ENCODE results near the gene ZCCHC7. TPM values are rescaled to one million over a fixed set of nuclear protein-coding genes. Genes with fewer than 3 reads are reported as not detected.

The ZCCHC7 gene
- total RNA-seq, 4 donors from 2014 or later = 11.7 to 24.6 (median 13.6) TPM

DNA sequence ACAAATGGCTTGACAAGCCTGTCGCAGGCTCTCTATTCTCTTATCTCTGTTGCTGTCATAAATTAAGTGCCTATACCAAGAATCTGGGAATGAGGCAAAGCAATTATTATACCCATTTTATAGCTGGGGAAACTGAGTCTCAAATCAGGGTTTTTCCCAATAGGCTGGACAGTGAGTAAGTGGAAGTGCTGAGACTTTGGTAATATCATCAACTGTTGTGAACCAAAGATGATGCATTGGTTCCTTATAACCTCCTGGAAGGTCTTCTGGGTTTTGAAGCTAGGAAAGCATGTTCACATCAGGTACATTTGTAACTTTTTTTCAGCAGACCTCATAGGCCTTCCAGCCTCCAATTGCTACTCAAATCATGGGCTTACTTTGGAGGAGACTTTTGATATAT, 25.6 kb upstream of the ZCCHC7 start:
- no peak for ATAC-seq (ENCODE audit: low FRiP score)
- TF ChIP-seq, protein P1, sequence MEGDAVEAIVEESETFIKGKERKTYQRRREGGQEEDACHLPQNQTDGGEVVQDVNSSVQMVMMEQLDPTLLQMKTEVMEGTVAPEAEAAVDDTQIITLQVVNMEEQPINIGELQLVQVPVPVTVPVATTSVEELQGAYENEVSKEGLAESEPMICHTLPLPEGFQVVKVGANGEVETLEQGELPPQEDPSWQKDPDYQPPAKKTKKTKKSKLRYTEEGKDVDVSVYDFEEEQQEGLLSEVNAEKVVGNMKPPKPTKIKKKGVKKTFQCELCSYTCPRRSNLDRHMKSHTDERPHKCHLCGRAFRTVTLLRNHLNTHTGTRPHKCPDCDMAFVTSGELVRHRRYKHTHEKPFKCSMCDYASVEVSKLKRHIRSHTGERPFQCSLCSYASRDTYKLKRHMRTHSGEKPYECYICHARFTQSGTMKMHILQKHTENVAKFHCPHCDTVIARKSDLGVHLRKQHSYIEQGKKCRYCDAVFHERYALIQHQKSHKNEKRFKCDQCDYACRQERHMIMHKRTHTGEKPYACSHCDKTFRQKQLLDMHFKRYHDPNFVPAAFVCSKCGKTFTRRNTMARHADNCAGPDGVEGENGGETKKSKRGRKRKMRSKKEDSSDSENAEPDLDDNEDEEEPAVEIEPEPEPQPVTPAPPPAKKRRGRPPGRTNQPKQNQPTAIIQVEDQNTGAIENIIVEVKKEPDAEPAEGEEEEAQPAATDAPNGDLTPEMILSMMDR (IDR thresholded peaks at IDR 0.05) = no peak
- DNase-seq (ENCODE audit: low spot score) = no peak

DNA sequence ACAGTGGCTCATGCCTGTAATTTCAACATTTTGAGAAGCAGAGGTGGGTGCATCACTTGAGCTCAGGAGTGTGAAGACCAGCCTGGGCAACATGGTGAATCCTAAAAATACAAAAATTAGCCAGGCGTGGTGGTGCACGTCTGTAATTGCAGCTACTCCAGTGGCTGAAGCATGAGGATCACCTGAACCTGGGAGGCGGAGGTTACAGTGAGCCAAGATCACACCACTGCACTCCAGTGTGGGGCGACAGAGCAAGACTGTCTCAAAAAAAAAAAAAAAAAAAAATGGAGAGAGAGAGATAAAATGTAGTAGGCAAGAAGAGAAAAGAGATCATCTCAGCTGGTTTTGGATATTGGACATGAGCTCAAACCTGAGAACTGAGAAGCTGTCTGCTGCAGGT, 23.7 kb upstream of the ZCCHC7 start:
- DNase-seq (ENCODE audit: low spot score) (no peak), ATAC-seq (ENCODE audit: low FRiP score) (no peak)
- TF ChIP-seq, protein P1 (IDR thresholded peaks at IDR 0.05) = no peak

DNA sequence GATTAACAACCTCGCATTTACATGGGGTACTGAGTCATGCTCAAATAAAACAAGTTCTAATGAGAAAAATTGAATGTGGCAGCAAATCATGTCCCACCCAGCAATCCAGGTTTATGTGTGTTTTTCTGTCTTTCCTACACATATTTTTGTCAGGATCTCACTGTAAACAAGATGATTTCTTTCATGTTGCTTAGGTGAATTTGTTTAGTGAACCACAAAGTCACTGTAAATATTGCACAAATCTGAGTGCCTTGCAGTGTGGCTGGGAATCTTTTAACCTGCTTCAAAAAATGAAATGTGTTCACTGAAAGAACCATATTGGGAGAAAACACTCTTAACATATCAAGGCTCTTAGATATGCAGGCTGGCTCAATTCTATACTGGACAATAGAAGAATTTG, 23.1 kb upstream of the ZCCHC7 start:
- ATAC-seq (ENCODE audit: low FRiP score) (no peak), DNase-seq (ENCODE audit: low spot score) (no peak)
- TF ChIP-seq, protein P1 (IDR thresholded peaks at IDR 0.05) = no peak

DNA sequence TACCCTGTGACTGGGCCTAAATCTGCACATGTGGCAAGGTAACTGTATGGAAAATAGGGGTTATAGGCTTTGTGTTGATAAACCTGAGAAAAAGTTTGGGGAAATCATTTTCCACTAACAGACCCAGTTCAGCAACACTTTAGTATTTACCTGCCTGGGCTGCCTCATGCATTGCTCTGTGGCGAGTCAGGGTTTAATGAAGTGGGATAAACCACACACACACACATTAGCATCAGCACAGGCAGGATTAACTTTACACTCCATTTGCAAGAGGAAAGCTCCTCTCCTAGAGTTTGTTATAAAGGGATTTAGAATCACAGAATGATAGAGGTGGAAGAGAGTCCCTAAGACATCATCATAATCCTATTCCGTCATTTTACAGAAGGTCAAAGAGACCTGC, 20.0 kb upstream of the ZCCHC7 start:
- TF ChIP-seq, protein P1 (IDR thresholded peaks at IDR 0.05) = no peak
- ATAC-seq (ENCODE audit: low FRiP score) (no peak), DNase-seq (ENCODE audit: low spot score) (no peak)

DNA sequence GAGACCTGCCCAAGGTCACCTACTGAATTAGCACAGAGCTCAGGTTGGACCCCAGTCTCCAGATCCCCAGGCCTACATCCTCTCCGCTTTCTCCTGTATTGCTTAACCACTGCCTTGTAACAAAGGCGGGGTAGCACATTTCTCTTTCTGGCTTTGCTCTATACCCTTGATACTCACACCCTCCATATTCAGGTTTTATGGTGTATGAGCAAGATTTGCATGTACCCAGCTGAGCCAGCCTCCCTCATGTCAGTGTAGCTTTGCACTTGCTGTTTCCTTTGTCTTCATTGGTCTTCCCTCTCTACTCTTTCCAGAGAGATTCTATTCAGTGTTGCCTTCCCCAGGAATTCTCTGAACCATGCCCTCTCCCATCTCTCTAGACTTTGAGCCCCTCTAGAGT, 19.6 kb upstream of the ZCCHC7 start:
- ATAC-seq (ENCODE audit: low FRiP score) = no peak
- DNase-seq (ENCODE audit: low spot score) = no peak
- TF ChIP-seq, protein P1 (IDR thresholded peaks at IDR 0.05) = no peak

DNA sequence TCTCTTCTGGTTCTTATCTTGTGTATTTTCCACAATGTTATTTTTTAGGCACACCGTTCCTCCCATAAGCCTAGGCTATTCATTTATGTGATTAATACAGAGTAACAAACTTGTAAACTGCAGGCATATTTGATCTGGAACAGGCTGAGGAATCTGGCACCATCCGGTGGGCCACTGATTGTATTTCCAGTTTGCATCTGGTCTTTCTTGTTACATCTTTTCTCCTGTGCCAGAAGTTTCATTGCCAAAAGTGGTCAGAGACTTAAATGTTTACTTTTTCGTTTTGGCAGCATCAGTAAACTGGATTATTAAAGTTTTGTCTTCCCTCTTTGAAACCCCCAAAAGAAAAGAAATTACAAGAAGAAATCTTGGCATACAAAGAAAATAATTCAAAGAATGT, 17.9 kb upstream of the ZCCHC7 start:
- DNase-seq (ENCODE audit: low spot score) (no peak), ATAC-seq (ENCODE audit: low FRiP score) (no peak)
- TF ChIP-seq, protein P1 (IDR thresholded peaks at IDR 0.05) = no peak

DNA sequence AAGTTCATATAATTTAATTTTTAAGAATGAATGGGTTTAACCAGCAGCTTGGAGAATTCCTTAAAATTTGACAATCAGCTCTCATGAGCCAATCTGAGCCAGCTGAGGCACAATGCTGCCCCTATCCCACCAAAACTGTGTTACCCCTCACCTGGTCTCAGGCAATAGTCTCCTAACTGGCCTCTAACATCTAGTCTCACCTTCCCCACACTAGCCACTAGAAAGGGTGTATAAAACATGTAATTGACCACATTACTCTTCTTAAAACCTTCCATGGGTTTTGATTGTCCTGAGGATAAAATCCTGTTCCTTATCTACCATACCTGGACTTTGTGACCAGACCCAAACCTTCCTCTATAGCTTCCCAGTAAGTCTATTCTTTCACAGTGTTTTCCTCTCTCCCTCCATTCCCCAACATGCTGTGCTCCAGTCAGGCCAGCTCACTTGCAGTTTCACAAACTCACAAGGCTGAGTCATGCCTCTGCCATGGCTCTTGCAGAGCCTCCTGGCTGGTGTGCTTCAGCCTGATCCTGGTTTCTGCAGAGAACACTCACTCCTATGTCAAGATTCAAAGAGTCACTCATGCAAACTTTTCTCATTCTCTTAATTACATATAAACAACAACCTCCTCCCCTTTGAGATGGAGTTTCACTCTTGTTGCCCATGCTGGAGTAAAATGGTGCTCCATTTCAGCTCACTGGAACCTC, 16.0 kb upstream of the ZCCHC7 start:
- TF ChIP-seq, protein P1 (IDR thresholded peaks at IDR 0.05) = no peak
- DNase-seq (ENCODE audit: low spot score) (no peak), ATAC-seq (ENCODE audit: low FRiP score) (no peak)
